ENCODE measurements around the gene AQP12B.
"Not testable (repeated sequence)": the region's sequence is repeated elsewhere in the genome, so short reads cannot be mapped to it uniquely, and the experiment has no call there.

Gene AQP12B, protein sequence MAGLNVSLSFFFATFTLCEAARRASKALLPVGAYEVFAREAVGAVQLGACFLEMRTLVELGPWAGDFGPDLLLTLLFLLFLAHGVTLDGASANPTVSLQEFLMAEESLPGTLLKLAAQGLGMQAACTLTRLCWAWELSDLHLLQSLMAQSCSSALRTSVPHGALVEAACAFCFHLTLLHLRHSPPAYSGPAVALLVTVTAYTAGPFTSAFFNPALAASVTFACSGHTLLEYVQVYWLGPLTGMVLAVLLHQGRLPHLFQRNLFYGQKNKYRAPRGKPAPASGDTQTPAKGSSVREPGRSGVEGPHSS

DNA sequence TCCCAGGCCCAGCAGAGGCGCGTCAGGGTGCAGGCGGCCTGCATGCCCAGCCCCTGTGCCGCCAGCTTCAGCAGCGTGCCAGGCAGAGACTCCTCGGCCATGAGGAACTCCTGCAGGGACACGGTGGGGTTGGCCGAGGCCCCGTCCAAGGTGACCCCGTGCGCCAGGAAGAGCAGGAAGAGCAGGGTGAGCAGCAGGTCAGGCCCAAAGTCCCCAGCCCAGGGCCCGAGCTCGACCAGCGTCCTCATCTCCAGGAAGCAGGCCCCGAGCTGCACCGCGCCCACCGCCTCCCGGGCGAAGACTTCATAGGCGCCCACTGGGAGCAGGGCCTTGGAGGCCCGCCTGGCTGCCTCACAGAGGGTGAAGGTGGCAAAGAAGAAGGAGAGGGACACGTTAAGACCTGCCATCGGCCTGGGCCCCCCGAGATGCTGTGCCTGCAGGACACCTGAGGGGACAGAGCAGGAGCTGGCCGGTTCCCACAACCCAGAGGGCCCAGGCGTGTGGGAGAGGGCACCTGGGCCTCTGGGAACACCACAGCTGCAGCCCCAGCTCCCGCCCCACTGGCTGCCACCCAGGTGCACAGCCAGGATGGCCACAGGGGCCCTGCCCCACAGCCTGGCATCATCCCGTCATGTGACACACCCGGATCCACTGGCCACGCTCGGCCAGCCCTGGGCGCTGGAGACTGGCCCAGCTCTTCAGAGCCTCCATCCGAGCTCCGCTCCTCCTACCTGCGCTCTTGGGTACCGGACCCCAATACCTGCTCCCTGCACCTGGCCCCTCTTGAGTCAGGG lies at the start of gene AQP12B:
AQP12B (minus strand) TSS at position 455 of the 794 bp plus-strand sequence; CDS start at position 407, 48 bp downstream.
- FAIRE-seq; DNase-seq (ENCODE audit: insufficient read length, low spot score): not testable (repeated sequence)

DNA sequence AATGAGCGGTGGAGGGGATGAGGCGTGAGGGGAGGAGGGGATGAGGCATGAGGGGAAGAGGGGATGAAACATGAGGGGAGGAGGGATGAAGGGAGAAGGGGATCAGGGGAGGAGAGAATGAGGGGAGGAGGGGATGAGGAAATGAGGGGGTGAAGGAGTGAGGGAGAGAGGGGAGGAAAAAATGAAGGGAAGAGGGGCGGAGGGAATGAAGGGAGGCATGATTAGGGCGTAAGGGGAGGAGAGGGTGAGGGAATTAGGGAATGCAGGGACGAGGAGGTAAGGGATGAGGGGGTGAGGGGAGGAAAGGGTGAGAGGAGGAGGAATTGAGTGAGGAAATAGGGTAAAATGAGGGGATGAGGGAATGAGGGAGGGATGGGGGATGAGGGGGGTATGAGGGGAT lies 49.5 kb upstream of the AQP12B start:
- no peak for TF ChIP-seq POLR2A (IDR thresholded peaks at IDR 0.05; ENCODE audit: low read depth, low read length)
- FAIRE-seq (no peak), DNase-seq (ENCODE audit: insufficient read length, low spot score) (no peak)

DNA sequence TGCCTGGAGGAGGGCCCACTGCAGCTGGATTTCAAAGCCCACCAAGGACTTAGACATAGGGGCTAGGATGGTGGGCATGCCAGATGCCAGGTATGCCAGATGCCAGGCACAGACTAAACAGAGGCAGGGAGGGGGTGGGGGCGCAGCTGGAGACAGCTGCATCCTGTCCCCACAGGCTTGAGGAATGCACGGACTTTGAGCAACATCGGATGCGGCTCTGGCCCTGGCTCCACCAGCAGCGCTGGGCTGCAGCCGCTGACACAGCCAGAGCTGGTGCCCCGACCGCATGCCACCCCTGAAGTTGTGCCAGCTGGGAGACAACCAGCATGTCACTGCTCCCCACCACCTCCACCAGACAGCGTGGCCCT lies 48.5 kb upstream of the AQP12B start:
- no peak for TF ChIP-seq POLR2A (IDR thresholded peaks at IDR 0.05; ENCODE audit: low read depth, low read length)
- DNase-seq (ENCODE audit: insufficient read length, low spot score) = no peak
- FAIRE-seq = no peak

DNA sequence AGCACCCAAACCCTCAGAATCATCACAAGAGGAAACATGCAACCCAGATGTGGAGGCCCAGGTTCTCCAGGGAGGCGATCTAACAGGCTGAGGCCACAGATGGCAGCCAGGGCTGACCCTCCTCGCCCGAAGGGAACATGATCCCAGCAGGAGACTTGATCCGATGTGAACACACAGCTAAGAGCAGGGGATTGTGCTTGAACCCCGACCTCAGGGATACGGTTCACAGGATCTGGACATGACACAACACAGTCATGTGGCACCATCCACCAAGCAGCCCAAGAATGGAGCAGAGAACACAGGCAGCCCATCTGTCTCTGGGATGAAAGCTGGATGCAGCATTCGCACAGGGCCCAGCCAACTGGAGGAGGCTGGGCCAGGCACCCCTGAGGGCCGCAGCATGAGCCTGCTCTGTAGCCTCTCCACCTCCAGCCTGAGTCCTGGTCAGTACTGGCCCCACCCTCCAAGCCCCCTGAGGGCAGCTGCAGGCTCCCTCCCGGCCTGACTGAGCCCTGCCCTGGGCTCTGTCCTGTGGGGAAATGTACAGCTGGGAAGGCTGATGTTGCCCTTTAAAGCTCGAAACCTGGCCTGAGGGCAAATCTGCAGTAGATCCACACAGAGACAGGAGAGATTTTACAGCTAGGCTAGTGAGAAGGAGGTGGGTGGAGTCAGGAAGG lies 48.0 kb upstream of the AQP12B start:
- TF ChIP-seq POLR2A (IDR thresholded peaks at IDR 0.05; ENCODE audit: low read depth, low read length) = no peak
- FAIRE-seq (no peak), DNase-seq (ENCODE audit: insufficient read length, low spot score) (no peak)

DNA sequence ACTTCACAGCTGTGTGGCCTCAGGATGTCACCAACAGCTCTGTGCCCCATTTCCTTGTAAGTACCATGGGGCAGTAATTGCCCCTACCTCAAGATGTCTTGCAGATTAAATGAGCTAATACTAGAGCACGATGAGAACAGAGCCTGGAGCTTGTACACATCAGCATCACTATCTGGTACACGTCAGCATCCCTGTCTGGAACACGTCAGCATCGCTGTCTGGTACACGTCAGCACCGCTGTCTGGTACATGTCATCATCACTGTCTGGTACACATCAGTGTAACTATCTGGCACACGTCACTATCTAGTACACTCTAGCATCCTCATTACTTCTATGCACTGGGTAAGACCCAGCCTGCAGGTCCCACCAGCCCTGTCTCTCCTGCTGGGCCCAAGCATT lies 46.1 kb upstream of the AQP12B start:
- DNase-seq (ENCODE audit: insufficient read length, low spot score) (no peak), FAIRE-seq (no peak)
- TF ChIP-seq POLR2A (IDR thresholded peaks at IDR 0.05; ENCODE audit: low read depth, low read length) = no peak

DNA sequence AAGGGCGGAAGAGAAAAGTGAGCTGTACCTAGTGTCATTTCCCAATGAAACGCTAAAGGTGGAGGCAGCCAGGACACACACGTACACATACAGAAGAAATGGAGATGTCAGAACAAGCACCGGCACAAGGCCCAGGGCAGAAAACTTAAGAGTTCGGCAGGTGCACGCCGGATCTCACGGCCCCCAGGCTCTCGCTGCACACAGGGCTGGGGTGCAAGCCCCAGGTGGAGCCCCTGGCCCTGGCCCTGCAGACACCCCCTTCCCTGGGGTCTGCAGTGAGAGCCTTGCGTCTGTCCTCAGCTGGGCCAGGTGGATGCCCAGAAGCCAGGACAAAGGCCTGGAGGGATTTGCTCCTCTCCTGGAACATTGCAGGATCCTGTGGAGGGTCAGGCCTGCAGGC lies 45.7 kb upstream of the AQP12B start:
- TF ChIP-seq POLR2A (IDR thresholded peaks at IDR 0.05; ENCODE audit: low read depth, low read length) = no peak
- DNase-seq (ENCODE audit: insufficient read length, low spot score) (no peak), FAIRE-seq (no peak)

DNA sequence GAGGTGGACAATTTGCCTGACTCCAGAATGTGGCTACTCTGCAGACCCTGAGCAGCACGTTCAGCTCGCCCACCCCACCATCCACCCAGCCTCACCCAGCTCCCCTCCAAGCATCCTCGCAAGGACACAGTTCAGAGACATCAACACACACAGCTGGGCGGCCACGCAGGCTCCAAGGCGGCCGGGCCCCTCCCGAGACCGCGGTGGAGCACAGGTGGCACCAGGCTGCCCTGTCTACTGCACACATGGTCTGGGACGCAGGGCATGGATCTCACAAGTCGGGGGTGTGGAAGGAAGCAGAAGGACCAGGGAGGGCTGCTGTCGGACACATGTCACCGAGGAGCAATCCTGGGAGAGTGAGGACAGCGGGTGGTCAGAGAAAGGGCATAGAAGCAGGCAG lies 45.2 kb upstream of the AQP12B start:
- no peak for TF ChIP-seq POLR2A (IDR thresholded peaks at IDR 0.05; ENCODE audit: low read depth, low read length)
- FAIRE-seq = no peak
- DNase-seq (ENCODE audit: insufficient read length, low spot score) = no peak

DNA sequence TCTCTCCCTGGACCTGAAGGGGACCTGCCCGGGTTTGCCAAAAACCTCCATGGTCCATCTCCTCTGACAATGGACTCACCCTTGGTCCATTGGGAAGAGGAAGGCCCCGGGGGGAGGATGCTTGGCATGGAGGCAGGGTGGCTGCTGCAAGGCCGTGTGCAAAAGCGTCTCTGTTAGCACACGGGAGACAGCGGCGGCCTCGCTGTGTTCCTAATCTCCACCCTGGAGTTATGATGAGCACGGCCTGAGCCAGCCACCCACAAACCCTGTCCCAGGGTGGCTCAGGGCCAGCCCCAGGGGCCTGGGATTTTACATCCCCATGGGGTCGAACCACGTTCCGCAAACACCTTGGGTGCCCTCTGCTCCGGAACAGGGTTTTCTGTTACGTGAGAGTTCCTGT lies 44.8 kb upstream of the AQP12B start:
- no peak for DNase-seq (ENCODE audit: insufficient read length, low spot score)
- no peak for TF ChIP-seq POLR2A (IDR thresholded peaks at IDR 0.05; ENCODE audit: low read depth, low read length)
- FAIRE-seq = no peak

DNA sequence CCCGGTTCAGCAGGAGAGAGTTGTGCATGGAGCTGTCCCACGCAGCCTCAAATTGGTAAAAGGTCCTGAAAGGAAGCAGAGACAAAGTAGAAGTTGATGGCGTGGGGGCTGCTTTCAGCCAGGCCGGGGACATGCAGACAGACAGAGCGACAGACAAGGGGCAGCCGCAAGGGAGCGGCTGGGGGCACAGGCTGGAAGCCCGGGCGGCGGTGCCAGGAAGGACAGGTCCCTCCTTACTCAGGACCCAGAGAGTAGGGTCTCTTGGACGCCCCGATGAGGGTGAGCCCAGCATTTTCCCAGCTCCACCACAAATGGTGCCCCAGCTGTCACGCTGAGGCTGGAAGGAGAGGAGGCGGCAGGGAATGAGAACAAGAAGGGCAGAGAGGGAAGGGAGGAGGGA lies 44.2 kb upstream of the AQP12B start:
- TF ChIP-seq POLR2A (IDR thresholded peaks at IDR 0.05; ENCODE audit: low read depth, low read length) = no peak
- no peak for FAIRE-seq

DNA sequence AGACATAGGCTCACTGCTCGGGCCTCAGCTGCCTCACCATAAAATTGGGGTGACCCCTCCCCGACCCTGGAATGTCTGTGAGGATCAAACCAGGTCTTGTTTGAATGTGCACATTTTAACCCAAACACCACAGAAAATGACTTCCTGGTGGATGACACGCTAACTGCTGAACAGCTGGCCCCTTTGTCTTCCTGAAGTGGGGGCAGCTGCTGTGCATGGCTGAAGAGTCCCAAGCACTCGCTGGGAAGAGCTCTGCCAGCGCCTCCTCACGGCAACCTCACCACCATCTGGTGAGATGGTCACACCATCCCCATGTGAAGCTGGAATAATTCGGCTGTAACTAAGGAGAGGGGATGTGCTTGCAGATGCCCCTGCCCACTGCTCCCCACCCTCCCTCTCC lies 43.0 kb upstream of the AQP12B start:
- no peak for DNase-seq (ENCODE audit: insufficient read length, low spot score)
- no peak for TF ChIP-seq POLR2A (IDR thresholded peaks at IDR 0.05; ENCODE audit: low read depth, low read length)
- FAIRE-seq = no peak

More for the DNA sequence above, 44.2 kb upstream of the AQP12B start:
- DNase-seq (ENCODE audit: insufficient read length, low spot score) = no peak

DNA sequence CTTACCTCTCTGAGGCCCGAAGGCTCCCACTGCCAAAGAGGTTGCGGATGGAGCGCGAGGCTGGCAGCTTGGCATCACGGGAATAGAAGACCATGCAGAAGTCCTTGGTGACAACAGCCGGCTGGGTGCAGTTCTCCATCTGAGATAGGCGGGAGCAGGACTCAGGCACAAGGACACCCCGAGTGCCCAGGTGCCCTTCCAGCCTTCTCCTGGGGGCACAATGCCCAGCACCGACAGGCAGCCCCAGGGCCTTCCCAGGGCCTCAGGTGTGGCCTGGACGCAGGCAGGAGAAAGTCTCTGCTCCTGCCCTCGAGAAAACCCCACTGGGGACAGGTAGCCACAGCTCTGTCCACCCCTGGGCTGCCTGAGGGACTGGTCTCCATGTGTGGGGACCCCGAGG lies 42.6 kb upstream of the AQP12B start:
- no peak for FAIRE-seq
- DNase-seq (ENCODE audit: insufficient read length, low spot score) = no peak
- TF ChIP-seq POLR2A (IDR thresholded peaks at IDR 0.05; ENCODE audit: low read depth, low read length) = no peak

DNA sequence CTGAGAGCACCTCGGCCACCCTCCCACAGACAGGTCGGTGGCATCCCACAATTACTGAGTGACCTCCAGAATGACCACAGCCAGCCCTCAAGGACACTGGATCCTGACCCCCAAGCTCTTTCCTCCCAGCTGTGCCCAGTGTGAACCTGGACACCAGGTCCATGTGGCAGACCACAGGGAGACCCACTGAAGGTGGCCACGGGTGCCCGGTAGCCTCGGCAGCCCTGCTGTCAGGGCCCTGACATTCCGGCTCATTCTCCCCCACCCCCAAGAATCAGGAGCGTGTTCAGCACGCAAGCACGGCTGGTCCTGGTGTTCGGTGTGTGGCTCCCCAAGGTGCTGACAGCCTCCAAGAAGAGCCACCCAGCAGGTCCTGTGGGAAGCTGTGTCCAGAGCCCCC lies 41.7 kb upstream of the AQP12B start:
- FAIRE-seq (no peak), DNase-seq (ENCODE audit: insufficient read length, low spot score) (no peak)
- TF ChIP-seq POLR2A (IDR thresholded peaks at IDR 0.05; ENCODE audit: low read depth, low read length) = no peak

DNA sequence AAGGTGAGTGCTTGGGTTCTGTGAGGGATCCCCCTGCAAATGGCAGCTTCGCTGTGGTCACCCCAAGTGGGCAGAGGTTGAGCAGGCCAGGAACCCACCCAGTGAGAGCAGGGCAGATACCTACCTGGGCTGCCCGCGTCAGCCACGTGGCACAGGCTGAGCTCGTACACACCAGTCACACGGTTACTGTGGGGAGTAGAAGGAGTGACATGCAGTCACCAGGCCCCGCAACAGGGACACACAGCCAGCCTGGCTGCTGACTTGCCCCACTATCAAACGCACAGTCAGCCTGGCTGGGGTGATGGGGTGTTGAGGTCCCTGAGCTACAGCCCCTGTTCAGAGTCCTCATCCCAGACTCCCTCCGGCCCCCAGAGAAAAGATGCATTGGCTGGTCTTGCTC lies 41.2 kb upstream of the AQP12B start:
- no peak for DNase-seq (ENCODE audit: insufficient read length, low spot score)
- TF ChIP-seq POLR2A (IDR thresholded peaks at IDR 0.05; ENCODE audit: low read depth, low read length) = no peak
- no peak for FAIRE-seq
